Measurements from ENCODE around the gene GSTT2.
"Not testable (repeated sequence)": the region's sequence is repeated elsewhere in the genome, so short reads cannot be mapped to it uniquely, and the experiment has no call there.

GSTT2 gene

GRCh38 chr22:23979557-23980240 lies at the start of gene GSTT2:
Gene GSTT2, plus strand, starts transcription at chr22:23980134.
- not testable (repeated sequence) for DNase-seq

- DNase-seq = no peak
Observed at GRCh38 chr22:23938328-23939016, 41.5 kb upstream of the GSTT2 start.

GRCh38 chr22:23939017-23939357 lies 40.9 kb upstream of the GSTT2 start:
- DNase-seq = no peak

GRCh38 chr22:23940166-23940565 lies 39.8 kb upstream of the GSTT2 start:
- DNase-seq = not testable (repeated sequence)

GRCh38 chr22:23947391-23947790 lies 32.5 kb upstream of the GSTT2 start:
- not testable (repeated sequence) for DNase-seq

GRCh38 chr22:23949764-23950163 lies 30.2 kb upstream of the GSTT2 start:
- not testable (repeated sequence) for DNase-seq

- DNase-seq = not testable (repeated sequence)
Observed at GRCh38 chr22:23951383-23951782, 28.6 kb upstream of the GSTT2 start.

GRCh38 chr22:23952794-23953405 lies 27.0 kb upstream of the GSTT2 start:
- DNase-seq = not testable (repeated sequence)

- DNase-seq = not testable (repeated sequence)
Observed at GRCh38 chr22:23953485-23953884, 26.4 kb upstream of the GSTT2 start.

GRCh38 chr22:23954193-23954990 lies 25.5 kb upstream of the GSTT2 start:
- DNase-seq = not testable (repeated sequence)

- not testable (repeated sequence) for DNase-seq
Observed at GRCh38 chr22:23954991-23955305, 25.0 kb upstream of the GSTT2 start.

- not testable (repeated sequence) for DNase-seq
Observed at GRCh38 chr22:23955886-23956285, 24.0 kb upstream of the GSTT2 start.

- DNase-seq = peak; percentile 85
Observed at GRCh38 chr22:23956301-23956900, 23.5 kb upstream of the GSTT2 start.

- not testable (repeated sequence) for DNase-seq
Observed at GRCh38 chr22:23961084-23961771, 18.7 kb upstream of the GSTT2 start, which contains the start of gene GSTT2B. Gene GSTT2B, minus strand, starts transcription at chr22:23961195. Its CDS starts 64 bp downstream, at chr22:23961131.

GRCh38 chr22:23966094-23966493 lies 13.8 kb upstream of the GSTT2 start:
- DNase-seq = not testable (repeated sequence)

- not testable (repeated sequence) for DNase-seq
Observed at GRCh38 chr22:23966568-23966967, 13.4 kb upstream of the GSTT2 start, which contains the start of gene DDTL. Gene DDTL, plus strand, starts transcription at chr22:23966888. Its CDS starts 27 bp downstream, at chr22:23966915.

GRCh38 chr22:23969071-23969470 lies 10.9 kb upstream of the GSTT2 start:
- no peak for DNase-seq

GRCh38 chr22:23970201-23970641 lies 9.7 kb upstream of the GSTT2 start:
- DNase-seq = no peak

GRCh38 chr22:23970816-23971486 lies 9.0 kb upstream of the GSTT2 start:
- no peak for DNase-seq

GRCh38 chr22:23971927-23972326 lies 8.0 kb upstream of the GSTT2 start:
- DNase-seq = not testable (repeated sequence)

- not testable (repeated sequence) for DNase-seq
Observed at GRCh38 chr22:23974345-23974744, 5.6 kb upstream of the GSTT2 start, which contains the start of gene DDT. Gene DDT, minus strand, starts transcription at chr22:23974441. Its CDS starts 27 bp downstream, at chr22:23974414.
